Lung (tissue), 12 donors: ENCODE data around the gene SEPTIN5. TPM values are rescaled to one million over a fixed set of nuclear protein-coding genes. Genes with fewer than 3 reads are reported as not detected.
A peak's percentile ranks its signal among the peaks of the same experiment; 100 is the strongest.

ENCODE experiments used
- ATAC-seq: fragments of 200-7000 bp; cut with Tn5 transposase; one replicate; pipeline ENCODE4 v1.9.1; 2020; ENCODE audit warnings: moderate number of reproducible peaks; ENCODE audit not compliant: insufficient read depth, low FRiP score
- DNase-seq, 3 donors: peaks; one replicate each; pipeline ENCODE4 v3.0.0-alpha.2; 2013 to 2017
- H3K27ac ChIP-seq, 2 donors: one replicate each; pipeline ENCODE4 v1.5.1; 2013; ENCODE audit warnings: mild to moderate bottlenecking in 2 of 2, moderate library complexity in 2 of 2, control low read depth in 1 of 2, inconsistent platforms in 1 of 2, low read depth in 1 of 2, low read length in 1 of 2
- H3K27me3 ChIP-seq, 3 donors: one replicate each; pipeline ENCODE4 v1.5.1; 2013; ENCODE audit warnings: low read length in 2 of 3; ENCODE audit not compliant: control insufficient read depth in 3 of 3, insufficient read depth in 3 of 3
- H3K36me3 ChIP-seq, 4 donors: one replicate each; pipeline ENCODE4 v1.5.1; 2013; ENCODE audit warnings: low read length in 4 of 4, mild to moderate bottlenecking in 1 of 4, moderate library complexity in 1 of 4; ENCODE audit not compliant: control insufficient read depth in 4 of 4, insufficient read depth in 4 of 4
- H3K4me1 ChIP-seq, 5 donors: one replicate each; pipeline ENCODE4 v1.5.1; 2013; ENCODE audit warnings: low read length in 5 of 5, mild to moderate bottlenecking in 2 of 5, moderate library complexity in 1 of 5; ENCODE audit not compliant: control insufficient read depth in 5 of 5, insufficient read depth in 5 of 5
- H3K4me3 ChIP-seq: one replicate; pipeline ENCODE4 v1.5.1; 2013; ENCODE audit warnings: mild to moderate bottlenecking, control low read depth, moderate library complexity
- H3K9ac ChIP-seq, 2 donors: one replicate each; pipeline ENCODE4 v1.5.1; 2013; ENCODE audit warnings: low read length in 2 of 2, control low read depth in 1 of 2; ENCODE audit not compliant: insufficient read depth in 1 of 2
- H3K9me3 ChIP-seq, 4 donors: one replicate each; pipeline ENCODE4 v1.5.1; 2013; ENCODE audit warnings: low read length in 3 of 4, mild to moderate bottlenecking in 1 of 4, moderate library complexity in 1 of 4; ENCODE audit not compliant: control insufficient read depth in 4 of 4, insufficient read depth in 3 of 4
- WGBS, 2 donors: extraction: QIAGEN DNeasy Blood & Tissue Kit; methylation state at CpG; one replicate each; pipeline ENCODE4 v1.1.7; 2013; 5-methylcytosine and 5-hydroxymethylcytosine counted together
- polyA plus RNA-seq, 2 donors: library from polyadenylated mRNA; stranded (reverse); fragments of 200-250 nt; gene quantifications; one replicate each; pipeline ENCODE4 v1.2.1, GENCODE V29; 2013
- total RNA-seq, 2 donors: library from RNA; depleted of rRNA in 1 of 2; stranded (reverse); fragments of >200 nt in 1 of 2; gene quantifications; one replicate each; pipeline ENCODE4 v1.2.1, GENCODE V29; 2014 to 2021
- TF ChIP-seq, protein P1 (sequence below): IDR thresholded peaks from 2 replicates; pipeline ENCODE4 v1.5.1; 2012; ENCODE audit warnings: mild to moderate bottlenecking; ENCODE audit errors: control extremely low read depth, extremely low read depth
- donor health status: control.
- donor health status: control.
- donor health status: Bipolar disorder and iron deficiency.
- donor health status: healthy.
- donor health status: DM: yes; HTN: yes; CAD: no.

SEPTIN5 gene
- total and polyA plus RNA-seq, 4 donors: 10.4 to 32.5 (median 14.2) TPM

DNA sequence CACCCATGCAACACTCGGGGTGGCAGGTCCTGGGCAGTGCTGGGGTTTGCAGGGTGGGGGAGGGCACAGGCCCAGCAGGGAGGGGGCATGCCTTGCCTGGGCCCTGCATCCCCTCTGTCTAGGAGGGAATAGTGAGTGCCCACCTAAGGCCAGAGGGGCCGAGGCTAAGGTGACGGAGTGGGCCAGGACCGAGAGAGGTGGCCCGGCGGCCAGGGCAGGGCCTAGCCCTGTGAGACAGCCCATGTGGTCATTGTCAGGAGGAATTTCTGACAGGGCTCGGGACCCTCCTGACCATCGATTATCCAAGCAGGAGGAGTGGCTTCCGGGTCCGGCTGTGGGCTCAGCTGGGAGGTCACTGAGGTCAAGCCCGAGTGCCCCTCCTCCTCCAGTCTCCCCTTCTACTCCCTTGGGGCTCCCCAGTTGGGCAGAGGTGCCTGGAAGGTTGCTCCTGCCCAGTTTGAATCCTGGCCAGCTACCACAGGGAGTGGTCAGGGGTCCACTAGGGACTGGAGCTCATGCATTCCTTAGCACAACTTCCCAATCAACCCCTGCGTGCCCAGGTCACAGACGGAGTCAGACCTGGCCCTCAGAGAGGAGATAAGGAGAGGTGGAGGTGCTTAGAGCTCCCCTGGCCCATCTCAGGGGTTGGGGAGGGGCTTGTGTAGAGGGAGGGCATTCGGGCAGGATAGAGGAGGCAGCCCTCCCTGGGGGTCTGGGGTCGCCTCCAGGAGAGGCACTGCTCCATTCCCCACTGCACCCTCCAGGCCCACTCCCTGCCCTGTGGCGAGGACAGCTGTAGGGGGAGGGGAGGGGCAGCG is 23.8 kb downstream of the SEPTIN5 start:
- no peaks in the 10 kb centered on the region for H3K27me3 ChIP-seq
- TF ChIP-seq, protein P1, sequence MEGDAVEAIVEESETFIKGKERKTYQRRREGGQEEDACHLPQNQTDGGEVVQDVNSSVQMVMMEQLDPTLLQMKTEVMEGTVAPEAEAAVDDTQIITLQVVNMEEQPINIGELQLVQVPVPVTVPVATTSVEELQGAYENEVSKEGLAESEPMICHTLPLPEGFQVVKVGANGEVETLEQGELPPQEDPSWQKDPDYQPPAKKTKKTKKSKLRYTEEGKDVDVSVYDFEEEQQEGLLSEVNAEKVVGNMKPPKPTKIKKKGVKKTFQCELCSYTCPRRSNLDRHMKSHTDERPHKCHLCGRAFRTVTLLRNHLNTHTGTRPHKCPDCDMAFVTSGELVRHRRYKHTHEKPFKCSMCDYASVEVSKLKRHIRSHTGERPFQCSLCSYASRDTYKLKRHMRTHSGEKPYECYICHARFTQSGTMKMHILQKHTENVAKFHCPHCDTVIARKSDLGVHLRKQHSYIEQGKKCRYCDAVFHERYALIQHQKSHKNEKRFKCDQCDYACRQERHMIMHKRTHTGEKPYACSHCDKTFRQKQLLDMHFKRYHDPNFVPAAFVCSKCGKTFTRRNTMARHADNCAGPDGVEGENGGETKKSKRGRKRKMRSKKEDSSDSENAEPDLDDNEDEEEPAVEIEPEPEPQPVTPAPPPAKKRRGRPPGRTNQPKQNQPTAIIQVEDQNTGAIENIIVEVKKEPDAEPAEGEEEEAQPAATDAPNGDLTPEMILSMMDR: no peak
- WGBS, 2 donors: 80 to 82% methylated on average over 17 of the region's 17 CpGs
- peaks cover 0 to 27% (median 0%) of the 10 kb centered on the region in 5 donors for H3K4me1 ChIP-seq
- no peaks in the 10 kb centered on the region for H3K36me3 ChIP-seq
- no peak overlapping the region for H3K9ac ChIP-seq
- ATAC-seq (no peak), DNase-seq (no peak)
- H3K9me3 ChIP-seq: no peaks in the 10 kb centered on the region
- H3K27ac ChIP-seq: no peak overlapping the region
- no peak overlapping the region for H3K4me3 ChIP-seq

DNA sequence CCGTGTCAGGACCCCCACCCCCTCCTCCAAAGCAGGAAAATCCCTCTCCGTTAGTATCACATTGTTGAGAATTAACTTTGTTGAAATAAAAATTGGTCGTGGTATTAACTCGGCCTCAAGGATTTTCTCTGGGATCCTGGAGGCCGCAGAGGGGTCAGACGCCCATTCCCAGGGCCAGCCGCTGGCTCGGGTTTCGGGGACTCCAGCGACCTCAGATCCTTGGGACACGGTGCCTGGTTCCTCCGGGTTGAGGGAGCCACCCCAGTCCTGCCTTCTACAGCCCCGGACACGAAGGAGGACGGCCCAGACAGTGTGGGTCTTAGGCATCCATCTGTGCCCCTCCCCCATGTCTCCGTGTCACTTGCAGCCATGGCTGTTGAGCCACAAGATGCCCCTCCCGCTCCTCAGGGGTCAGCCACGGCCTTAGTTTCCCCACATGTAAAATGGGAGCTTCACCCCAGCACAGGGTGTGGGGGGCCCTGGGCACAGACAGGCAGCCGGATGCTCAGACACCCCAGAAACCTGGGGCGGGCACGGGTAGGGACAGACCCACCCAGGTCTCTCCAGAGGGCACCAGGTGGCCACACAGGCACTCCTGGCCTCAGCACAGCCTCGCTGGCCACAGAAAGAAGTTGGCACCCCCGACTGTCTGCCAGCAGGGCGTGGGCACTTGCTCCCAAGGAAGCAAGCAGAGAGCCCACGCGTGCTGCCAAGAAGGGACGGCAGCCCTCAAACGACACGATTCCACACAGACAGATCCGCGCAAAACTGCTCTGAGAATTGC is 24.6 kb downstream of the SEPTIN5 start:
- TF ChIP-seq, protein P1: no peak
- Histone ChIP-seq H3K9me3 (no peaks in the 10 kb centered on the region), H3K9ac (no peak overlapping the region), H3K36me3 (no peaks in the 10 kb centered on the region), H3K27ac (no peak overlapping the region), H3K27me3 (no peaks in the 10 kb centered on the region), H3K4me1 (peaks cover 0 to 27% (median 0%) of the 10 kb centered on the region in 5 donors), H3K4me3 (no peak overlapping the region)
- WGBS, 2 donors: 66 to 74% methylated on average over 31 of the region's 31 CpGs
- DNase-seq (peak in 1 of 3 donors; percentile 37), ATAC-seq (no peak)

DNA sequence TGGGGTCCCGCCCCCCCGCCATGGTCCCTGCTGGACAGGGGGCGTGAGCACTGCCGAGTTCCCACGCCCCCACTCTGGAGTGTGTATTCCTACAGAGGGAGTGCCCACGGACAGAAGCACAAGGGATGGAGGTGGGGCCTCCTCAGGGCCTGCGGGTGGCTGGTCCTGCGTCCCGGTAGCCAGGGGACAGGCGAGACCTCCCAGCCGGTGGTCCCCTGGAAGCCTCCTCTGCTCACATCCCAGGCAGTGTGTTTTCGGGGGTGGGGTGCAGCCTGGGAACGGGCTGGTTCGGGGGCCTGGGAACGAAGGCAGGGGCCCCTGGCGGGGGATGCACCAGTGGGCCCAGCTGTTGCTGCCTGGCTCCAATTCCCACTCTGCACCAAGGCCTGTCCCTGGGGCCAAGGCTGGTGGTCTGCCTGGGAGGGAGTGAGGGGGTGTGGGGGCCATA is 25.2 kb downstream of the SEPTIN5 start:
- no peak overlapping the region for H3K4me3 ChIP-seq
- no peaks in the 10 kb centered on the region for H3K9me3 ChIP-seq
- DNase-seq (no peak), ATAC-seq (no peak)
- no peaks in the 10 kb centered on the region for H3K27me3 ChIP-seq
- H3K4me1 ChIP-seq: peaks cover 0 to 30% (median 0%) of the 10 kb centered on the region in 5 donors
- no peak overlapping the region for H3K9ac ChIP-seq
- H3K27ac ChIP-seq: no peak overlapping the region
- TF ChIP-seq, protein P1: no peak
- no peaks in the 10 kb centered on the region for H3K36me3 ChIP-seq
- WGBS, 2 donors: 63 to 82% methylated on average over 16 of the region's 16 CpGs
